Hematopoietic multipotent progenitor cell treated with erythropoietin and hydrocortisone succinate and interleukin-3 and kit ligand, for 15 days (in vitro differentiated cells): ENCODE data around the gene PARD6A.
A peak's percentile ranks its signal among the peaks of the same experiment; 100 is the strongest.

ENCODE experiments used
- DNase-seq: peaks from one replicate; pipeline ENCODE4 v3.0.0-alpha.2; 2015; ENCODE audit warnings: low spot score

The PARD6A gene

DNA sequence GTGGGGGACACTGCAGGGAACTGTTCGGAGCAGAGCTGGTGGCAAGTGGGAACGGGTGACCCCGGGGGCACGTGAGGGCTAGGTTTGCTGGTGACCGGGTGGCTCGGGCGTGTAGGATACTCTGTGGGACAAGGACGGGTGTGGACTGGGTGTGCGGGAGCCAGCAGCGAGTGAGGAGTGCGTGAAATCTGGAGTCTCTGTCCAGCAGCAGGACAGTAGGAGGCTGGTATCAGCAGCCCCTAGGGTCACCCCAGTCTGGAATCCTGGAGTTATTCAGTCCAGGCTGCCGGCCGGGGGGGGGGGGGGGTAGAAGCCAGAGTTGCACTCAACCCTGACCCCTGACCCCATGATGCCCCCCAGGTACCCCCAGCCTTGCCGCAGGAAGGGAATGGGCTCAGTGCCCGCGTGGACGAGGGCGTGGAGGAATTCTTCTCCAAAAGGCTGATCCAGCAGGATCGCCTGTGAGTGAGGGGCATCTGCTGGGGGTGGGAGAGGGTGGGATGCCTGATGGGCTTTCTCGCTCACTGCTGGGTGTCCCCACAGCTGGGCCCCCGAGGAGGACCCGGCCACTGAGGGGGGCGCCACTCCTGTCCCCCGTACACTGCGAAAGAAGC is 6.9 kb upstream of the PARD6A start:
- DNase-seq: no peak

DNA sequence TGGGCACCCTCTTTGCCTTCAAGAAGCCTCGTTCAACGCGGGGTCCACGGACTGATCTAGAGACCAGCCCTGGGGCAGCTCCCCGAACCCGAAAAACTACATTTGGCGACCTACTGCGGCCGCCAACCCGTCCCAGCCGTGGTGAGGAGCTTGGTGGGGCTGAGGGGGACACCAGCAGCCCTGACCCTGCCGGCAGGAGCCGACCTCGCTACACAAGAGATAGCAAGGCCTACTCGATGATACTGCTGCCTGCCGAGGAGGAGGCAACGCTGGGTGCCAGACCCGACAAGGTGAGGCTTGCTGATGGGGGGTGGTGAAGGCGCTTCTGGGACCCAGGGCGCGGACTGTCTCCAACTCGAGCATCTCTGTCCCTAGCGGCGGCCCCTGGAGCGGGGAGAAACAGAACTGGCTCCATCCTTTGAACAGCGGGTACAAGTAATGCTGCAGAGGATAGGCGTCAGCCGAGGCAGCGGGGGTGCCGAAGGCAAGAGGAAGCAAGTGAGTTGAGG is 6.3 kb upstream of the PARD6A start:
- no peak for DNase-seq

- no peak for DNase-seq
Observed at GRCh38 chr16:67655363-67655762, 5.4 kb upstream of the PARD6A start.

GRCh38 chr16:67656344-67657016 is 4.3 kb upstream of the PARD6A start:
- no peak for DNase-seq

DNA sequence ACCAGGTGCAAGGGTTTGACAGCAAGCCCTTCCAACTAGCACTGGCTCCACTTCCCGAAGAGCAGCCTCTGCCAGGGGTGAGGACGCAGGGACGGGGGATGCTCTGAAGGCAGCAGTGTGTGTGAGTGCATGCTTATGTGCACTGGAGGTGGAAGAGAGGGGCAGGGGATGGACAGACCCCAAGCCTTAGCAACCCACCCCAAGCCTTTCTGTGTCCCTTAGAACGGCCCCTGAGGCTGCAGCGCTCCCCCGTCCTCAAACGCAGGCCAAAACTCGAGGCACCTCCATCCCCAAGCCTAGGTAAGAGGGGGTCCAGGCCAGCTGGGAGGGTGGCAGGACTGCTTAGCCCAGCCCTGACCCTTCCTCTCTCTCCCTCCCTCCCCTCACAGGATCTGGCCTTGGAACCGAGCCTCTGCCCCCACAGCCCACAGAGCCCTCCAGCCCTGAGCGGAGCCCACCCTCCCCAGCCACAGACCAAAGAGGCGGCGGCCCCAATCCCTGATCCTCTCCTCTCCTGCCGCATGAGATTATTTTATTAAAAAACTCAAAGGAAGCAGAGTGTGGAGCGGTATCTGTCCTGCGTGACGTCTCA is 3.6 kb upstream of the PARD6A start:
- no peak for DNase-seq

DNA sequence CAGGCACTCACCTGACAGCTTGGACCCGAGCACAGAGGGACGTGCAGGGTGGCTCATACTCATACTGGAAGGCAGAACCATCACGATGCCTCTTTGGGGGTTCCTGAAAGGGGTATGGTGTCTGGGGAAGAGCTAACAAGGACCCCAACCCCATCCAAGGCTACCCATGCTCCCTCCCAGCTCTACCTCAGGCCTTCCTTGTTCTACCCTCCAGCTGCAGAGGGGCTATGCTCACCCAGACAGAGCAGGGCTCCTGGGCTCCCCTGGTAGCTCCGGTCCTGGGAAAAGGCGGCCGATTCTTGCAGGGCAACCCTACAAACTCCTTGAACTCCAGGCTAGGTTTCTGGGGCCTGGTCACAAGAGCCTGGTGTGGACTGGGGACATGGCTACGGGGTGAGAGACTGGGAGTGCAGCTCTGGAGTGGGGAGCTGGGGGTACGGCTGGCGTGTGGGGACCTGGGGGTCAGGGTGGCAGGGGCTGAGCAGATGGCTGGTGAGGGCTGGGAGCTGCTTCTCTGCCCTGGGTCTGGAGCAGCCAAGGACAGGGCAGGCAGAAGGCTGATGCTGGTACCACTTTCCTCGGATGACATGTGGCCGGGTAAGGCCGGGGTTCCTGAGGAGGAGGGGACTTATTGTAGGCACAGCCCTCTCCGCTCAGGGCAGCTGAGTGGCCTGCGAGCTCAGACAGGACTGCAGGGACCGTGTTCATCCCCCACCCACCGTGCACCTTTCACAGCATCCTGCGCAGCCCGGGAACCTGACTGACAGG is 2.8 kb upstream of the PARD6A start:
- no peak for DNase-seq

DNA sequence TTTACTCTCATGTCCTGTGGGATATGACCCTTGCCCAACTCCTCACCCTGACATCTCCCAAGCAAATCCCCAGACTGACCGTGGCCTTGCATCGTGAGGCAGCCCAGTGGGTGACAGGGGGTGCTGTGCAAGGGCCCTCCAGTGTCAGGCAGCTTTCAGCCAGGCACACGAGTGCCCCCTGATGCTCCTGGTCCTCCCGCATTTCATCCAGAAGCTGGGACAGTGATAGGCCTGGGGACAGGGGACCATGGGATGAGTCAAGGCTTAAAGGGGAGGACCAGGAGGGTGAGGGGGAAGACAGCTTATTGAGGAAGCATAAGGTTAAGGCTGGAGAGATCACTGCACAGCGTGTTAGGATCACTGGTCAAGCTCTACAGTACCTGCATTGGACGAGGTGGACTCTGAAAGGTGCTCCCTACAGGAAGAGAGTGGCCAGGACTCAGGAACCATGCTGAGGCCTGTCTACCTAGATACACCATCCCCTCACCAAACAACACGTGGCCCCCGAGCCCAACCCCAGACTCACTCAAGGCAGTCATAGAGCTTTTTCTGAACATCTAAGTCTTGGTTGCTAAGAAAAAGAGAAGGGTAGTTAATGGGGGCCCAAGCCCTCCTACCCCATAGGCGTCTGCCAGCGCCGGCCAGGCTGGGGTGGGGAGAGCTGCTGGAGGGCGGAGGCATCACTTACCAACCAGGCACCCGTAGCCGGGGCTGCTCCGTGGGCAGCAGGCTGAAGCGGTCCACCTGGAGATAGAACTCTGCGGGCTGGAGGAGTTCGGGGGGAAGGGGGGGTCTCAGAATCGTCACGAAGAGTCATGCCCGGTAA is 1.7 kb upstream of the PARD6A start:
- no peak for DNase-seq

DNA sequence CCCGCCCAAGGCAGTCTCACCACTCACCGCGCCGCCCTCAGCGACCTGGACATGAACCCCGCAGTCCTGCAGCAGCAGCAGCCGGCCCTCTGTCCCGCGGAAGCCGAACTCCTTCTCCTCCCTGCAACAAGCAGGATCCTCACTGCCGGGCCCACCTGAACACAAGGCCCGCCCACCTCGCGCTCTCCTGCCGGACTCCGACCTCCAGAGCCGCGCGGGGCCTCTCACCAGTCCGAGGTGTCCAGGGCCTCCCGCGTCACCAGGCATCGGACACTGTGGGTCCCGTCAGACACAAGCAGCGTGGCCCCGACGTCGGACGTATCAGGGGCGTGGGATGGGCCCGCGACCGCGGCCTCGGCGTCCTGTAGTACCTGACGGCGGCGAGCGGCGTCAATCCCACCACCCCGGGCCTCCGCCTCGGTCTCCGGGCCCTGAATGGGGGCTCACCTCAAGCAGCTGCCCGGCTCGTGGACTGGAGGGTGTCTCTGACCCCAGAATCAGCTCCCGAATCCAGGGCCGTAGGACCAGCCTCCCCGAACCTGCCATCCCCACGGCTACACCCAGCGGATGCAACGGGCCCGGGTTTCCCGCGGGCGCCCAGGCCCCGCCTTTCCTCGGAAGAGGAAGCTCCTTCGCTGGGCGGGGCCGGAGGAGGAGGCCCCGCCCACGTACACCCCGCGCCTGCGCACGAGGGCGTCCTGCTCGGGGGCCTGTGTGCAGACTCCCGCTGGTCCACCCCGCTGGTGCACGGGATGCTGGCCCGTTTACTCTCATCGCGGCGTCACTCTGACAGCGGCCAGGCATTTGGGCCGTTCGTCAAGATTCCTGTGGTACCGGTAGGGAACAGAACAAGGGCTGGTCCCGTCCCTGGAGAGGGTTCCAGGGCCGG is 841 bp upstream of the PARD6A start, which contains the start of gene ACD:
ACD (minus strand) TSS at position 586 of the 889 bp plus-strand sequence; CDS start at position 546, 40 bp downstream.
- peak; percentile 94 for DNase-seq

DNA sequence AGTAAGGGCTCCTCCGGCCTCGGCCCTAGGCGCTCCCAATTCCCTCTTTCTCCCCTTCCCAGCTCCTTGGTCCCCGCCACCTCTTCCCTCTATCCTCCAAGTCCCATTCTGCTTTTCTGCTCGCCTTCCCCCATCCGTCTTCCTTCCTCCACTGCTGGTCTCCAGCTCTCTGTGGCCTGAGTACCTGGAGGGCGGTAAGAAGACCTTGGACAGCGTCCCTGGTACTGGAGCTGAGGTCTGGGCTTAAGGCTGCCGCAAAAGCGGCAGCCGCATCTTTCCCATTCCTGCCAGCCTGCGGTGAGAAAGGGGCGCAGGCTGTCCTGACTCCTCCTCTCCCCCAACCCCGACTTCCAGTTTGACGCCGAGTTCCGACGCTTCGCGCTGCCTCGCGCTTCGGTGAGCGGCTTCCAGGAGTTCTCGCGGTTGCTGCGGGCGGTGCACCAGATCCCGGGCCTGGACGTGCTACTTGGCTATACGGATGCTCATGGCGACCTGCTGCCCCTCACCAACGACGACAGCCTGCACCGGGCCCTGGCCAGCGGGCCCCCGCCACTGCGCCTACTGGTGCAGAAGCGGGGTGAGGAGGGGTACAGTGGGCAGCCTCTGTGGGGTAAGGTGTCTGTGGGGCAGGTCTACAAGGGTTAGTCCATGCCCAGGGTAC is 471 bp downstream of the PARD6A start:
- no peak for DNase-seq

DNA sequence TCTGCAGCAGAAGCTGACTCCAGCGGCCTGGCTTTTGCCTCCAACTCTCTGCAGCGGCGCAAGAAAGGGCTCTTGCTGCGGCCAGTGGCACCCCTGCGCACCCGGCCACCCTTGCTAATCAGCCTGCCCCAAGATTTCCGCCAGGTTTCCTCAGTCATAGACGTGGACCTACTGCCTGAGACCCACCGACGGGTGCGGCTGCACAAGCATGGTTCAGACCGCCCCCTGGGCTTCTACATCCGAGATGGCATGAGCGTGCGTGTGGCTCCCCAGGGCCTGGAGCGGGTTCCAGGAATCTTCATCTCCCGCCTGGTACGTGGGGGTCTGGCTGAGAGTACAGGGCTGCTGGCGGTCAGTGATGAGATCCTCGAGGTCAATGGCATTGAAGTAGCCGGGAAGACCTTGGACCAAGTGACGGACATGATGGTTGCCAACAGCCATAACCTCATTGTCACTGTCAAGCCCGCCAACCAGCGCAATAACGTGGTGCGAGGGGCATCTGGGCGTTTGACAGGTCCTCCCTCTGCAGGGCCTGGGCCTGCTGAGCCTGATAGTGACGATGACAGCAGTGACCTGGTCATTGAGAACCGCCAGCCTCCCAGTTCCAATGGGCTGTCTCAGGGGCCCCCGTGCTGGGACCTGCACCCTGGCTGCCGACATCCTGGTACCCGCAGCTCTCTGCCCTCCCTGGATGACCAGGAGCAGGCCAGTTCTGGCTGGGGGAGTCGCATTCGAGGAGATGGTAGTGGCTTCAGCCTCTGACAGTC is 1.3 kb downstream of the PARD6A start:
- DNase-seq: no peak

GRCh38 chr16:67662653-67663010 is 1.9 kb downstream of the PARD6A start:
- no peak for DNase-seq

- no peak for DNase-seq
Observed at GRCh38 chr16:67663151-67663876, 2.6 kb downstream of the PARD6A start.

GRCh38 chr16:67663877-67664222 is 3.1 kb downstream of the PARD6A start:
- no peak for DNase-seq

DNA sequence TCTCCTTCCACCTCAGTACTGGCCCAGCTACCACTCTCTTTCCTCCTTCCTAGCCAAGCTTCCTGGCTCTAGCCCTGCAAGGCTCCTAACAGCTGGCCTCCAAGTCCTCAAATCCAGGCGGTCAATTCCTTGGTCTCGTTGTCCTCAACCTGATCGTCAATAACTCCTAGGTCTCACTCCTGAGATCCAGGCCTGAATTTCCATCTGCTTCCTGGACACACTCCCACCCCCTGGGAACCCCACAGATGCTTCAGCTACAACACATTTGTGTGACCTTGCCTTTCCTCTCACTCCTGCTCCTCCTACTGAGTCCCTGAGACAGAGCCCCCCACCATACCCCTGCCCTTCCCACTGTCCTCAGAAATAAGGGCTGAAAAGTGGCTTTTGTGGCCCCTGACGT is 3.5 kb downstream of the PARD6A start:
- DNase-seq: no peak

- DNase-seq: no peak
Observed at GRCh38 chr16:67664871-67665270, 4.1 kb downstream of the PARD6A start.

DNA sequence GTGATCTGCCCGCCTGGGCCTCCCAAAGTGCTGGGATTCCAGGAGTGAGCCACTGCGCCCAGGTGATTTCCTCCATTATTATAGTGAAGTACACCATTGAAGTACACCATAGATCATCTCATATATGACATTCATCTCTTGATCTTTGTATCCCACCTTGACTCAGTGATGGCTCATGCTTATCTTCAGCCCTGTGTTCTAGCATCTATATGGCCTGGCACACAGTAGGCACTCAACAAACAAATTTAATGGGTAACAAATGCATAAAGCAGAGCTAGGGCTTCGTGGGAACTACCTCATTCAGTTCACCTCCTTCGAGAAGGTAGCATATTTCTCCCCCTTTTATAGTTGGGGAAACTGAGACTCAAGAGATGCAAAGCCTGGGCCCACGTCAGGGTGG is 4.8 kb downstream of the PARD6A start:
- no peak for DNase-seq

DNA sequence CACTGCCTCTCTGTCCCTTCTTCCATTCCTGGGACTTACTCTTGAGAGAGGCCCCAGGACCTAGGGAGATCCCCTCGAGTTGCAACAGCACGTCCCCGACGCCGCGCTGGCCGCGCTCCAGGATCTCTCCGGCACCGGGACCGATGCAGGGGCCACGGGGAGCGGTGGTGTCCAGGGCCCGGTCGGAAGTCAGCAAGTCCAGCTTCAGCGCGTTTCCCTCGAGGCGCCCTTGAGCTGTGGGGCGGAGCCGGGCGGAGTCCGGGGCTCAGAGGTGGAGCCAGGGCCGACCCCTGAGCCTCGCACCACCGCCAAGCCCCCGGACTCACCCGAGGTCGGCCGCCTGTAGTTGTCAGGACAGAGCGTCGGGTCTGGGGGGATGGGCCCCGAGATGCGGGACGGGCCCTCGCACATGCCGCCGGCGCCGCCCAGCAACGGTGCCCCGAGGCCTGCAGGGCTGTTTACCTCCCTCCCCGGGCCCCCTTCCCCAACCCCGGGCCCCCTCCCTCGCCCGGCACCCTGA is 5.3 kb downstream of the PARD6A start:
- no peak for DNase-seq
